GM12878 (cell line): Measurements from ENCODE around the gene HACD4. TPM values are rescaled to one million over a fixed set of nuclear protein-coding genes. Genes with fewer than 3 reads are reported as not detected.

Experiments used
- ATF7 ChIP-seq: fragments of 450-650 bp; IDR thresholded peaks from 2 replicates; pipeline ENCODE4 v1.6.1; 2016; ENCODE audit warnings: low read depth, mild to moderate bottlenecking
- BACH1 ChIP-seq: fragments of 450-650 bp; IDR thresholded peaks from 2 replicates; pipeline ENCODE4 v1.6.1; 2017; ENCODE audit warnings: mild to moderate bottlenecking, borderline replicate concordance
- CHD1 ChIP-seq: IDR thresholded peaks from 2 replicates; pipeline ENCODE4 v1.6.1; 2012; ENCODE audit warnings: low read depth, low read length, improper control_type of control experiment
- CREB1 ChIP-seq: IDR thresholded peaks from 2 replicates; pipeline ENCODE4 v1.6.1; 2012; ENCODE audit warnings: low read depth, mild to moderate bottlenecking, inconsistent platforms
- DPF2 ChIP-seq: fragments of 450-650 bp; IDR thresholded peaks from 2 replicates; pipeline ENCODE4 v1.6.1; 2017; ENCODE audit warnings: mild to moderate bottlenecking
- EED ChIP-seq: sonication (generic); IDR thresholded peaks from 2 replicates; pipeline ENCODE4 v1.6.1; 2016; ENCODE audit warnings: antibody characterized with exemption, low read depth
- EGR1 ChIP-seq, 2 experiments: IDR thresholded peaks; 1 replicate in 1 of 2; 2 replicates in 1 of 2; pipeline ENCODE4 v1.6.1; 2011 to 2012; ENCODE audit warnings: low read depth in 2 of 2, low read length in 2 of 2, borderline replicate concordance in 1 of 2, mild to moderate bottlenecking in 1 of 2, moderate library complexity in 1 of 2
- HDAC6 ChIP-seq: fragments of 200-600 bp; sonication (generic); IDR thresholded peaks from one replicate; pipeline ENCODE4 v1.8.0; 2017; ENCODE audit warnings: antibody characterized with exemption; ENCODE audit not compliant: unreplicated experiment
- KDM1A ChIP-seq: fragments of 200-600 bp; sonication (generic); IDR thresholded peaks from 2 replicates; pipeline ENCODE4 v1.6.1; 2016; ENCODE audit warnings: borderline replicate concordance
- MAX ChIP-seq: IDR thresholded peaks from 2 replicates; pipeline ENCODE4 v1.6.1; 2012; ENCODE audit warnings: low read depth, low read length, improper control_type of control experiment
- MXI1 ChIP-seq: fragments of 150-350 bp; IDR thresholded peaks from 2 replicates; pipeline ENCODE4 v1.6.1; 2011; ENCODE audit warnings: low read depth, mild to moderate bottlenecking, inconsistent platforms, low read length, improper control_type of control experiment
- NBN ChIP-seq: fragments of 450-650 bp; IDR thresholded peaks from 2 replicates; pipeline ENCODE4 v1.6.1; 2016
- NKRF ChIP-seq: fragments of 450-650 bp; conservative IDR thresholded peaks from 2 replicates; pipeline ENCODE4 v1.6.1; 2017; ENCODE audit warnings: mild to moderate bottlenecking, moderate library complexity
- POLR2A ChIP-seq: IDR thresholded peaks from 2 replicates; pipeline ENCODE4 v1.6.1; 2011; ENCODE audit warnings: low read depth, mild to moderate bottlenecking, low read length
- POLR2AphosphoS2 ChIP-seq: IDR thresholded peaks from 2 replicates; pipeline ENCODE4 v1.6.1; 2011; ENCODE audit warnings: low read depth, mild to moderate bottlenecking, low read length, improper control_type of control experiment, moderate library complexity
- SIX5 ChIP-seq: IDR thresholded peaks from 2 replicates; pipeline ENCODE4 v1.6.1; 2011; ENCODE audit warnings: mild to moderate bottlenecking, low read depth, low read length, moderate library complexity; ENCODE audit not compliant: severe bottlenecking
- SMAD5 ChIP-seq: IDR thresholded peaks from 2 replicates; pipeline ENCODE4 v1.6.1; 2016; ENCODE audit warnings: antibody characterized with exemption, low read depth
- SMARCA5 ChIP-seq: fragments of 450-650 bp; IDR thresholded peaks from 2 replicates; pipeline ENCODE4 v1.6.1; 2017; ENCODE audit warnings: mild to moderate bottlenecking
- SMC3 ChIP-seq: IDR thresholded peaks from 2 replicates; pipeline ENCODE4 v1.6.1; 2011; ENCODE audit warnings: low read length, improper control_type of control experiment, borderline replicate concordance
- TARDBP ChIP-seq: IDR thresholded peaks from 2 replicates; pipeline ENCODE4 v1.6.1; 2016; ENCODE audit warnings: borderline replicate concordance
- USF2 ChIP-seq: IDR thresholded peaks from 2 replicates; pipeline ENCODE4 v1.6.1; 2011; ENCODE audit warnings: low read depth, low read length, improper control_type of control experiment, borderline replicate concordance
- ZNF592 ChIP-seq: fragments of 450-650 bp; IDR thresholded peaks from 2 replicates; pipeline ENCODE4 v1.6.1; 2017; ENCODE audit warnings: mild to moderate bottlenecking, moderate library complexity
- polyA plus RNA-seq, 11 experiments: library from polyadenylated mRNA; depleted of rRNA in 4 of 11; unstranded in 6 of 11; stranded (reverse) in 5 of 11; fragments of >200 nt; fragmentation: Nextera tagmentation in 4 of 11; fragmentation: Illumina TruSeq in 1 of 11; extraction: Ambion mirVana in 4 of 11; extraction: Trizol in 1 of 11; gene quantifications; 1 replicate in 1 of 11; 2 replicates in 10 of 11; pipeline versions ENCODE4 v1.2.1 to v1.2.3, GENCODE V29; 2011 to 2016; ENCODE audit warnings: inconsistent platforms in 2 of 11, missing spikeins in 2 of 11, low read depth in 1 of 11
- total RNA-seq, 4 experiments: library from RNA; depleted of rRNA in 3 of 4; stranded (reverse); fragments of >200 nt in 3 of 4; fragmentation: Illumina TruSeq in 1 of 4; extraction: Trizol in 1 of 4; gene quantifications; 2 replicates each; pipeline versions ENCODE4 v1.2.1 to v1.2.3, GENCODE V29; 2013 to 2021

Gene HACD4
- total and polyA plus RNA-seq, 10 of the 15 experiments (the other 5 are each of a cell fraction or from before 2014, with no cell fraction given) = 3.2 to 7.6 (median 5.7) TPM

- TF ChIP-seq ZNF592 (no peak), CREB1 (0 out of 2 replicates have a peak, but pooled peaks have one; percentile 18), NBN (0 out of 2 replicates have a peak, but pooled peaks have one; percentile 3), EED (peak; percentile 56; the same call in 1 of the 2 replicates), SMARCA5 (0 out of 2 replicates have a peak, but pooled peaks have one; percentile 17), EGR1 (IDR thresholded peaks at IDR 0.05; ENCODE audit: borderline replicate concordance in 1 of 2, low read depth in 2 of 2, low read length in 2 of 2) (peak in 1 of 2 experiments; percentile 40; a peak in 1 of 3 replicates), TARDBP (0 out of 2 replicates have a peak, but pooled peaks have one; percentile 17), MXI1 (no peak), DPF2 (peak; percentile 16; the same call in 1 of the 2 replicates), ATF7 (no peak), NKRF (peak; percentile 35; the same call in 1 of the 2 replicates), HDAC6 (peak; percentile 82), KDM1A (no peak), POLR2AphosphoS2 (no peak), MAX (no peak), USF2 (no peak), SMAD5 (peak; percentile 31; the same call in 1 of the 2 replicates), CHD1 (no peak), SMC3 (no peak), BACH1 (peak; percentile 30; the same call in 1 of the 2 replicates), POLR2A (peak; percentile 75), SIX5 (no peak)
Observed at GRCh38 chr9:21031091-21031807, at the start of gene HACD4 (continued).
